Neural crest cell (in vitro differentiated cells): ENCODE results near the gene PRR15L. TPM values are rescaled to one million over a fixed set of nuclear protein-coding genes. Genes with fewer than 3 reads are reported as not detected.

ENCODE experiments used
- DNase-seq: peaks from one replicate; pipeline ENCODE4 v3.0.0; 2021; ENCODE audit warnings: low read depth, mixed read lengths, low spot score
- H3K27ac Mint-ChIP-seq: one replicate; pipeline ENCODE4 v1.8.0; 2021; ENCODE audit warnings: mild to moderate bottlenecking, mixed read lengths; ENCODE audit not compliant: unreplicated experiment
- H3K27me3 Mint-ChIP-seq: 2 replicates; pipeline ENCODE4 v1.8.0; 2021; ENCODE audit warnings: low read depth, mild to moderate bottlenecking, mixed read lengths
- H3K36me3 Mint-ChIP-seq: 2 replicates; pipeline ENCODE4 v1.8.0; 2021; ENCODE audit warnings: low read depth, mild to moderate bottlenecking, mixed read lengths
- H3K4me1 Mint-ChIP-seq: 2 replicates; pipeline ENCODE4 v1.8.0; 2021; ENCODE audit warnings: mixed read lengths
- H3K4me3 Mint-ChIP-seq: one replicate; pipeline ENCODE4 v1.8.0; 2021; ENCODE audit warnings: mild to moderate bottlenecking, mixed read lengths
- H3K9me3 Mint-ChIP-seq: 2 replicates; pipeline ENCODE4 v1.8.0; 2021; ENCODE audit warnings: mixed read lengths
- CTCF ChIP-seq: fragments of 200-600 bp; sonication (generic); conservative IDR thresholded peaks from 2 replicates; pipeline ENCODE4 v1.5.0; 2021; ENCODE audit warnings: antibody characterized with exemption, mild to moderate bottlenecking
- total RNA-seq: library from RNA; stranded (reverse); gene quantifications from 2 replicates; pipeline ENCODE4 v1.2.1, GENCODE V29; 2021

Gene PRR15L
- total RNA-seq, 1 donor from 2014 or later, result not detected

GRCh38 chr17:47964856-47965255 lies 7.2 kb upstream of the PRR15L start:
- Mint-ChIP-seq H3K27ac (no peak overlapping the region), H3K27me3 (no peaks in the 10 kb centered on the region), H3K9me3 (no peaks in the 10 kb centered on the region), H3K36me3 (no peaks in the 10 kb centered on the region), H3K4me1 (peaks cover 3% of the 10 kb centered on the region), H3K4me3 (no peak overlapping the region)
- no peak for DNase-seq
- TF ChIP-seq CTCF, result no peak

GRCh38 chr17:47962901-47963300 lies 5.2 kb upstream of the PRR15L start:
- no peak for DNase-seq
- H3K4me1 Mint-ChIP-seq, result no peaks in the 10 kb centered on the region
- TF ChIP-seq CTCF, result no peak
- no peaks in the 10 kb centered on the region for H3K9me3 Mint-ChIP-seq
- peaks cover 4% of the 10 kb centered on the region for H3K27me3 Mint-ChIP-seq
- H3K4me3 Mint-ChIP-seq, result no peak overlapping the region
- no peak overlapping the region for H3K27ac Mint-ChIP-seq
- no peaks in the 10 kb centered on the region for H3K36me3 Mint-ChIP-seq

- no peak for TF ChIP-seq CTCF
- Mint-ChIP-seq H3K36me3 (no peaks in the 10 kb centered on the region), H3K4me3 (no peak overlapping the region), H3K27ac (peak overlapping the region; percentile 54), H3K9me3 (no peaks in the 10 kb centered on the region), H3K4me1 (no peaks in the 10 kb centered on the region), H3K27me3 (peaks cover 4% of the 10 kb centered on the region)
- no peak for DNase-seq
These were observed 3.7 kb upstream of the PRR15L start for GRCh38 chr17:47961406-47961805.

- H3K36me3 Mint-ChIP-seq, result no peaks in the 10 kb centered on the region
- DNase-seq, result no peak
- H3K9me3 Mint-ChIP-seq, result no peaks in the 10 kb centered on the region
- H3K27me3 Mint-ChIP-seq, result peaks cover 4% of the 10 kb centered on the region
- H3K4me3 Mint-ChIP-seq, result no peak overlapping the region
- no peak overlapping the region for H3K27ac Mint-ChIP-seq
- TF ChIP-seq CTCF, result no peak
- no peaks in the 10 kb centered on the region for H3K4me1 Mint-ChIP-seq
These were observed 2.4 kb upstream of the PRR15L start for GRCh38 chr17:47959825-47960655.

GRCh38 chr17:47956791-47957590 lies 692 bp downstream of the PRR15L start:
- Mint-ChIP-seq H3K4me1 (no peaks in the 10 kb centered on the region), H3K4me3 (no peak overlapping the region), H3K27ac (no peak overlapping the region), H3K36me3 (no peaks in the 10 kb centered on the region), H3K27me3 (peaks cover 4% of the 10 kb centered on the region), H3K9me3 (no peaks in the 10 kb centered on the region)
- DNase-seq, result no peak
- no peak for TF ChIP-seq CTCF
